HG02884 (cell line): ENCODE measurements around the gene PIH1D1.
"Not testable (repeated sequence)": the region's sequence is repeated elsewhere in the genome, so short reads cannot be mapped to it uniquely, and the experiment has no call there.

ENCODE experiments used
- ATAC-seq: cut with Tn5 transposase; IDR thresholded peaks from one replicate; pipeline ENCODE4 v1.9.1; 2021; ENCODE audit warnings: mild to moderate bottlenecking, moderate library complexity; ENCODE audit not compliant: unreplicated experiment

PIH1D1 gene

GRCh38 chr19:49481020-49481683, 29.5 kb upstream of the PIH1D1 start:
- ATAC-seq, result no peak

GRCh38 chr19:49479975-49480628, 28.5 kb upstream of the PIH1D1 start:
- ATAC-seq, result no peak

- no peak for ATAC-seq
These were observed 24.6 kb upstream of the PIH1D1 start for GRCh38 chr19:49475995-49476880.

- no peak for ATAC-seq
These were observed 23.7 kb upstream of the PIH1D1 start for GRCh38 chr19:49475191-49475917.

GRCh38 chr19:49474542-49474924, 22.9 kb upstream of the PIH1D1 start:
- ATAC-seq, result no peak

- peak; percentile 41 for ATAC-seq
These were observed 22.4 kb upstream of the PIH1D1 start, which contains the start of gene FLT3LG for GRCh38 chr19:49473868-49474541. FLT3LG (plus strand) TSS chr19:49474215; CDS start chr19:49474640, 425 bp downstream.

- ATAC-seq, result not testable (repeated sequence)
These were observed 21.9 kb upstream of the PIH1D1 start for GRCh38 chr19:49473501-49473867.

GRCh38 chr19:49472936-49473335, 21.3 kb upstream of the PIH1D1 start:
- no peak for ATAC-seq

GRCh38 chr19:49470615-49470978, 19.0 kb upstream of the PIH1D1 start:
- ATAC-seq, result no peak

- no peak for ATAC-seq
These were observed 18.4 kb upstream of the PIH1D1 start for GRCh38 chr19:49469828-49470614.

- ATAC-seq, result peak; percentile 62
These were observed 17.3 kb upstream of the PIH1D1 start for GRCh38 chr19:49468746-49469447.

GRCh38 chr19:49468199-49468598, 16.6 kb upstream of the PIH1D1 start:
- no peak for ATAC-seq

- ATAC-seq, result no peak
These were observed 13.8 kb upstream of the PIH1D1 start for GRCh38 chr19:49465371-49465770.

- ATAC-seq, result no peak
These were observed 12.5 kb upstream of the PIH1D1 start for GRCh38 chr19:49463960-49464740.

GRCh38 chr19:49462492-49462891, 10.9 kb upstream of the PIH1D1 start:
- ATAC-seq, result no peak

- ATAC-seq, result no peak
These were observed 10.0 kb upstream of the PIH1D1 start for GRCh38 chr19:49461656-49462055.

- ATAC-seq, result not testable (repeated sequence)
These were observed 9.5 kb upstream of the PIH1D1 start for GRCh38 chr19:49461130-49461529.

GRCh38 chr19:49459388-49459787, 7.8 kb upstream of the PIH1D1 start:
- no peak for ATAC-seq
